GM10266 (cell line): Measurements from ENCODE around the gene FEM1B.
A peak's percentile ranks its signal among the peaks of the same experiment; 100 is the strongest.

Source experiments
- DNase-seq: peaks from one replicate; pipeline ENCODE4 v3.0.0; 2012; ENCODE audit errors: extremely low spot score
- CTCF ChIP-seq: IDR thresholded peaks from 2 replicates; pipeline ENCODE4 v1.5.1; 2012; ENCODE audit warnings: mild to moderate bottlenecking, low read depth; ENCODE audit not compliant: control insufficient read depth, insufficient read depth; ENCODE audit errors: missing control alignments

The FEM1B gene

DNA sequence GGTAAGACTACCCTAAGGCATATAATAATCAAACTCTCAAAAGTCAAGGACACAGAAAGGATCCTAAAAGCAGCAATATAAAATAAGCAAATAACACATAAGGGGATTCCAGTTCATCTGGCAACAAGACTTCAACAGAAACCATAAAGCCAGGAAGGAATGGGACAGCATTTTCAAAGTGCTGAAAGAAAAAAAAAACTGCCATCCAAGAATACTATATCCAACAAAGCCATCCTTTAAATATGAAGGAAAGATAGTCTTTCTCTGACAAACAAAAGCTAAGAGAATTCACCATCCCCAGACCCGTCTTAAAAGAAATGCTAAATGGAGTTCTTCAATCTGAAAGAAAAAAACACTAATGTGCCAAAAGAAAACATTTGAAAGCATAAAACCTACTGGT lies 33.3 kb upstream of the FEM1B start:
- no peak for TF ChIP-seq CTCF
- no peak for DNase-seq

- TF ChIP-seq CTCF: no peak
- no peak for DNase-seq
Measured at GRCh38 chr15:68249058-68249713, 28.4 kb upstream of the FEM1B start.

DNA sequence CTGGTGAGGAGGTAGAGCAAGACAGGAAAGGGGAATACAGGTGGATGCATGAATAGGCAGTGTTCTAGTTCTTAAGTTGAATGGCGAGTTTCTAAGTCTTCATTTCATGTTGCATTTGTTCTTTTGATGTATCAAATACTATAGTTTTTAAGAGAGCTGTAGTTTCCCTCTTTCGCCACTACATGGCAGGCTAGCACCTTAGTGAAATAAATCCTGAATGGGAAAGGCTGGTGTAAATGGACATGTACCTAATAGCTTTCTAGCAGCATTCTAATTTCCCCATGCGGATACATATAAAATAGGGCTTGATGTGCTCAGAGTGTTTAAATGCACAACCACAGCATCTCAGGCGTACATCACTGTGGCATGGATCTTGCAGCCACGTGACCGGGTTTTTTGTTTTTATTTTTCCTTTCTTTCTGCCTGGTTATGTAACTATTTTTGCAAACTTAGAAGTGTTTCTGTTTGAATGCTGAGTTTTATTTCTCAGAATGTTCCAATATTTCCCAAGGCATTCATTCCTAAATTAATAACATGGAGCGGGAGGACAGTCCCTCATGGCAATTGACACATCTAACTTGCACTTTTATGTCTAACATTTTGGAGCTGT lies 24.5 kb upstream of the FEM1B start:
- TF ChIP-seq CTCF: peak; percentile 81
- peak; percentile 73 for DNase-seq

DNA sequence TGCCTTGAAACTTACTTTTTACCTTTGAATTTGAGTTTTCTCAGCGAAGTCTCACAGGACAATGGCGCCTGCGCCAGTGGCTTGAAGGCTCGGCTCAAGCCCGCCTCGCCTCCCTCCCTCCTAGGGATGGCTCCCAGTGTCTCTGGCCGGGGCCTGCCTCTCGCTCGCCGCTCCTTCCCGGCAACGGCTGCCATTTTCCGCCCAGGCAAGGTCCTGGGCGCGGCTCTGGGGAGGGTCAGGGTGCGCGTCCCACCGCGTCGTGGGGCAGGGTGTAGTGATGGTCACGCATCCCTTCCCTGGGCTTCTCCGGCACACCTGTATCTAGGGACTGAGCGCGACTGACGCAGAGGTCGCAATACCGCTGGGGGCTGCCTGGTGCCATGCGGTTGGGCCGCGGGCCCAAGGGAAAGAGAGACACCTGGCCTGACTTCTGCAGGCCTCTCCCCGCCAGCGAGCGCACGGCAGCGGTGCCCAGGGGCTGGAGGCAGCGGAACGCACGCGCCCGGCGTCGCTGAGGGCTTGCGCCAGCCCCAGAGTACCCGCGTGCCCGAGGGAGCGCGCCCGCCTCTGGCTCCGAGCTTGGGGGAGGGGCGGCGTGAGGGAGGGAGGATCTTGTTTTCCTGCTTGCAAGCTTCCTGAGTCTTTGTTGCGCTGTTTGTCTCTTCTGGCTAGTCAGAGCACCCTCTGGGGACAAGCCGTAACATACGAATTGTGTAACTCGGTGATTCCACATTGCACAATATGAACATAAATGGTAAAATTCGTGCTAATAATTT lies 20.7 kb upstream of the FEM1B start:
- peak; percentile 42 for DNase-seq
- TF ChIP-seq CTCF: no peak

DNA sequence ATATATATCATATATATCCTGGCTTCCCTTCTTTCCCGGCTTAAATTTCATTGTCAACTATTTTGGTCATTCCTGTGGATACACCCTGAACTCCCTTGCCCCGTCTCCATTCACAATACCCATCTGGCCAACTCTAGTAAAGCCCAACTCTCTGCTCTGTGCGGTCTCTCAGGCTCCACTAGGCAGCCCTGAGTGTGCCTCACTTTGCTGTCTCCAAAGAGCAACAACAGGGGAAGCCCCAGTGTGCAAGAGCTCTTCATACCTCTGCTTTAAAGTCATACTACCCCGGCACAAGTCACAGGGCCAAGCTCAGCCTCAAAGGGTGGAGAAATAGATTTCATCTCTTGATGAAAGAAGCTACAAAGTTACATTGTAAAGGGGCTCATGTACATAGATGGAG lies 18.9 kb upstream of the FEM1B start:
- DNase-seq: no peak
- TF ChIP-seq CTCF: no peak

DNA sequence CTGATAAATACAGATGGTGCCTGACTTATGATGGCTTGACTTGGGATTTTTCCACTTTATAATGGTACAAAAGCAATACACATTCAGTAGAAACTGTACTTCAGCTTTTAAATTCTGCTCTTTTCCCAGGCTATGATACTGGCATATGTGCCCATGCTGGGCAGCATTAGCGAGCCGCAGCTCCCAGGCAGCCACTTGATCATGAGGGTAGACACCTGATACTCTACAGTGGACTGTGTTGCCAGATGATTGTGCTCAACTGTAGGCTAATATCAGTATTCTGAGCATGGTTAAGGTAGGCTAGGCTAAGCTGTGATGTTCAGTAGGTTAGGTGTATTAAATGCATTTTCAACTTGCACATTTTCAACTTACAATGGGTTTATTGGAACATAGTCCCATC lies 17.7 kb upstream of the FEM1B start:
- DNase-seq: no peak
- TF ChIP-seq CTCF: no peak

- no peak for TF ChIP-seq CTCF
- DNase-seq: no peak
Measured at GRCh38 chr15:68261241-68261640, 16.3 kb upstream of the FEM1B start.
